KMS-11 (cell line): Measurements from ENCODE around the gene OXNAD1.

Experiments used
- H2AFZ ChIP-seq: fragments of 200-600 bp; sonication (generic); 2 replicates; pipeline ENCODE4 v1.6.1; 2016; ENCODE audit warnings: antibody characterized with exemption, mixed run types, low read depth
- H3K27ac ChIP-seq: fragments of 200-600 bp; sonication (generic); 2 replicates; pipeline ENCODE4 v1.6.1; 2016; ENCODE audit warnings: mild to moderate bottlenecking, mixed run types
- H3K27me3 ChIP-seq: fragments of 200-600 bp; sonication (generic); 2 replicates; pipeline ENCODE4 v1.6.1; 2017; ENCODE audit warnings: mild to moderate bottlenecking, low read depth, mixed run types, moderate library complexity; ENCODE audit not compliant: insufficient read depth
- H3K36me3 ChIP-seq: fragments of 200-600 bp; sonication (generic); 2 replicates; pipeline ENCODE4 v1.6.1; 2017; ENCODE audit warnings: mild to moderate bottlenecking, mixed run types; ENCODE audit not compliant: insufficient read depth
- H3K4me1 ChIP-seq: fragments of 200-600 bp; sonication (generic); 2 replicates; pipeline ENCODE4 v1.6.1; 2016; ENCODE audit warnings: mild to moderate bottlenecking, low read depth, mixed run types; ENCODE audit not compliant: poor library complexity, severe bottlenecking
- H3K4me2 ChIP-seq: fragments of 200-600 bp; sonication (generic); 2 replicates; pipeline ENCODE4 v1.7.0; 2016; ENCODE audit warnings: mild to moderate bottlenecking, mixed run types
- H3K4me3 ChIP-seq: fragments of 200-600 bp; sonication (generic); IDR thresholded peaks from 2 replicates; pipeline ENCODE4 v1.6.1; 2017; ENCODE audit warnings: low read depth, low read length, mixed read lengths; ENCODE audit not compliant: insufficient read depth
- H3K79me2 ChIP-seq: fragments of 200-600 bp; sonication (generic); 2 replicates; pipeline ENCODE4 v1.6.1; 2016; ENCODE audit warnings: low read depth, mixed run types; ENCODE audit not compliant: insufficient read depth
- H3K9ac ChIP-seq: fragments of 200-600 bp; sonication (generic); 2 replicates; pipeline ENCODE4 v1.6.1; 2016; ENCODE audit warnings: mild to moderate bottlenecking, mixed run types
- H4K20me1 ChIP-seq: fragments of 200-600 bp; sonication (generic); 2 replicates; pipeline ENCODE4 v1.6.1; 2016; ENCODE audit warnings: mild to moderate bottlenecking, mixed run types; ENCODE audit not compliant: insufficient read depth
- CTCF ChIP-seq: fragments of 200-600 bp; sonication (generic); conservative IDR thresholded peaks from 2 replicates; pipeline ENCODE4 v1.6.1; 2017; ENCODE audit warnings: low read depth, mild to moderate bottlenecking, antibody characterized with exemption, low read length, moderate library complexity, mixed read lengths

The OXNAD1 gene

GRCh38 chr3:16241225-16241624 lies 23.8 kb upstream of the OXNAD1 start:
- no peak for TF ChIP-seq CTCF
- Histone ChIP-seq H3K9ac (no peak overlapping the region), H3K27ac (no peak overlapping the region), H3K36me3 (no peaks in the 10 kb centered on the region), H3K79me2 (no peaks in the 10 kb centered on the region), H3K4me1 (no peaks in the 10 kb centered on the region), H3K4me3 (no peak overlapping the region), H3K4me2 (no peak overlapping the region), H4K20me1 (no peaks in the 10 kb centered on the region), H3K27me3 (no peaks in the 10 kb centered on the region), H2AFZ (no peak overlapping the region)

- Histone ChIP-seq H3K9ac (no peak overlapping the region), H3K27ac (no peak overlapping the region), H3K4me2 (no peak overlapping the region), H3K4me1 (no peaks in the 10 kb centered on the region), H3K36me3 (no peaks in the 10 kb centered on the region), H3K4me3 (no peak overlapping the region), H2AFZ (no peak overlapping the region), H4K20me1 (no peaks in the 10 kb centered on the region), H3K27me3 (no peaks in the 10 kb centered on the region), H3K79me2 (no peaks in the 10 kb centered on the region)
- no peak for TF ChIP-seq CTCF
Observed at GRCh38 chr3:16242177-16242576, 22.8 kb upstream of the OXNAD1 start.

GRCh38 chr3:16243706-16244490 lies 21.1 kb upstream of the OXNAD1 start:
- H3K27me3 ChIP-seq = no peaks in the 10 kb centered on the region
- H4K20me1 ChIP-seq = no peaks in the 10 kb centered on the region
- H3K4me2 ChIP-seq = no peak overlapping the region
- H3K4me3 ChIP-seq = no peak overlapping the region
- no peak overlapping the region for H3K27ac ChIP-seq
- H3K9ac ChIP-seq = no peak overlapping the region
- peaks cover 3% of the 10 kb centered on the region for H3K4me1 ChIP-seq
- H3K36me3 ChIP-seq = no peaks in the 10 kb centered on the region
- no peaks in the 10 kb centered on the region for H3K79me2 ChIP-seq
- no peak for TF ChIP-seq CTCF
- H2AFZ ChIP-seq = no peak overlapping the region

GRCh38 chr3:16245609-16246008 lies 19.4 kb upstream of the OXNAD1 start:
- no peaks in the 10 kb centered on the region for H3K27me3 ChIP-seq
- H4K20me1 ChIP-seq = no peaks in the 10 kb centered on the region
- no peaks in the 10 kb centered on the region for H3K79me2 ChIP-seq
- H3K4me3 ChIP-seq = no peak overlapping the region
- TF ChIP-seq CTCF = no peak
- no peak overlapping the region for H3K27ac ChIP-seq
- no peak overlapping the region for H3K9ac ChIP-seq
- no peak overlapping the region for H3K4me2 ChIP-seq
- no peaks in the 10 kb centered on the region for H3K36me3 ChIP-seq
- H3K4me1 ChIP-seq = peaks cover 3% of the 10 kb centered on the region
- H2AFZ ChIP-seq = no peak overlapping the region
